NOMO-1 (cell line): Measurements from ENCODE around the gene ZNF691.
A peak's percentile ranks its signal among the peaks of the same experiment; 100 is the strongest.
"Not testable (repeated sequence)": the region's sequence is repeated elsewhere in the genome, so short reads cannot be mapped to it uniquely, and the experiment has no call there.

ENCODE experiments used
- DNase-seq, 2 experiments: peaks; one replicate each; lab custom pipeline; 2025; ENCODE audit not compliant: unreplicated experiment in 2 of 2; lab: John Stamatoyannopoulos, UW

ZNF691 gene, protein sequence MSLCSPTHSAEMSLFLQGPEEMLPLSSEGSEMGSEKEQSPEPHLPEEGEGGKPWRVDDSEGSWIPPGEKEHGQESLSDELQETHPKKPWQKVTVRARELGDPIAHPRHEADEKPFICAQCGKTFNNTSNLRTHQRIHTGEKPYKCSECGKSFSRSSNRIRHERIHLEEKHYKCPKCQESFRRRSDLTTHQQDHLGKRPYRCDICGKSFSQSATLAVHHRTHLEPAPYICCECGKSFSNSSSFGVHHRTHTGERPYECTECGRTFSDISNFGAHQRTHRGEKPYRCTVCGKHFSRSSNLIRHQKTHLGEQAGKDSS

DNA sequence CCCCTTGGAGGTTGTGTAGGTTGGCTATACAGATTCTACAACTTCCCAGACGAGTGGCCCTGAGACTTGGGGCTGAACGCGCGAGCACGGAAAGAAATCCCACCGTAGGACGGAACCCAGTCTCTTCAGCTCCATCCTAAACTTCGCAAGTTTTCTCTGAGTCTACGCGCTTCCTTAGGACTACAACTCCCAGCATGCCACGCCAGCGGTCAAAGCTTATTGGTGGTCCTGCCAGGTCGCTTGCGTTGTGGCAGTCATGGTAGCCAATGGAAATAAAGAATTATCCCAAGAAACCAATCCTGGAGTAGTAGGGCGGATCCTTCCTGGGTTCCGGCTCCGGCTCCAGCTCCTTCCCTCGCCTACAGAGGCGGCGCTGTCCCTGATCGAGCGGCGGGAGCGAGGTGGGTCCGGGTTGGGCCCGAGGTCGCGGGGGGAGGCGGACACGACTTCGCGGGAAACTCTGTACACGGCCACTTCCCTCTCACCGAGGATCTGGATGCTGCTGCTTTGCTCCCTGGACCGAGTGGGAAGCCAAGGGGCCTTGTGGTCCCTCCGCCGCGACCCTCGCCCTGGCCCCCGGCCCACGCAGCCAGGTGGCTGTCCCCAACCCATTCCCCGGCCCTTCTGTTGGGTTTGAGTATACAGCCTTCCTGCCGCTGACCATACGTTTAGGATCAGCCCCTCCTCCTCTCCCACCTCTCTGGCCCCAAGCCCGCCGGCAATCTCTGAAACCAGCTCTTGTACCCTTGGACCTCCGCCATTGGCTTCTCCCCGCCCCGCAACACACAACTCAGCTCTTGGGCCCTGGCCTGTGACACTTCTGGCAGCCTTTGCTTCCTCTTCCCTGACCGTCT is at the start of gene ZNF691:
Gene ZNF691, plus strand, starts transcription at position 357 of the 854 bp plus-strand sequence. CDS start 3,046 bp downstream, outside the sequence.
- DNase-seq = peak; percentile 96 to 97

DNA sequence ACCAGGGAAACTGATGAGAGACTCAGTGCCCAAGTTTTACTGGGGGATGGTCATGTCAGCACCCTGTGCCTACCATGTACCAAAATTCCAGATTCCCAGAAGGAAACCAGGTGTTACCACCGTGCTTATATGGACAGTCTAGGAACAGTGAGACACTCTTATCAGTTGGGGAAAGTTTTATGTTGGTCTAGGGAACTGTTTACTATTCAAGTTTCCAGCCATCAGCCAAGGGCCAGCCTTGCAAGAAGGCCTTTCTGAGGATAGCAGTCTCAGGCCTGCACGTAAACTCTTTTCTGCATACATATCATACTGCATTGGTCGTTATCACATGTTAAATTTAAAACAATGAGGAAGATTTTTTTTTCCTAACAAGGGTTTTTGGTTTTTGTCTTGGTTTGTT is 49.0 kb upstream of the ZNF691 start:
- no peak for DNase-seq

DNA sequence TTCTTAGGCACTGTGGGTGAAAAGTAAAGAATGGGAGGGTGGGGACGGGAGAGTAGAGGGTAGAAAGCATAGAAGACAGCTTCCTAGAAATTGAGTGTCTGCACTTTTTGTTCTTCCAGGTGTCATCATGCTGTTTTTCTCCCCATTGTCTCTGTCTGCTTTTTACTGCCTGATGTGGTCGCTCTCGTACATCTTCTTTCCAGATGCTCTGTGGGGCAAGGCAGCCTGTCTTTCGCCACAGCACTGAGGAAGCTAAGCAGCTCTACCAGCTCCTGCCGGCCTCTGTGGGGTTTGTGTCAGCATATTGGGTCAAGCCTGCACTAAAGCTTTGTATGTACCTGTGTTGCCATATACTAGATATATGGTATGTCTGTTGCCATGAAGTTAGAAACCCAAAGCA is 48.4 kb upstream of the ZNF691 start:
- DNase-seq = no peak

DNA sequence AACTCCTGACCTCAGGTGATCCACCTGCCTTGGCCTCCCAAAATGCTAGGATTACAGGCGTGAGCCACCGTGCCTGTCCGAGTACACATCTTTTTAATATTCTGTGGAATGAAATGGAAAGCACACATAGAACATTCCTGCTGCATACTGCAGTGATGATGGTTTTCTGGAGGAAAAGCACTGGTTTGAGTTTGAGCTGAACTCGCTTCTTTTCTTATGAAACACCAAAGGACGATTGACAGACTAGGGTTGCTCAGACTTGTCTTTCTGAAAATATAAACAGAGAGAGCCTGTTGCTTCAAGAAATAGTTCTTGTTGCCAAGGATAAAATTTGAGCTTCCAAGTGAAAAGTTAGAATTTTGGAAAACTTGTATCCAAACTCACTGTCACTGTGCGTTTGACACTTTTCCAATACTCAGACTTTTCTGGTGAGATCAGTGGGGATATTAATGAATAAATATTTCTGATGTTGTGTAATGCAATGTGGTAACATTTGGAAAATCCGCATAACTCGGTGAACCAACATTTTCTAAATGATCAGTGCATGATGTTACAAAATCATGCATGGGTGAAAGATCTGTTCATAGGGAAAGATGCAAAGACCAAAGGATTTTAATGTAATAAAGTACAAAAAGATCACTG is 44.5 kb upstream of the ZNF691 start:
- no peak for DNase-seq

DNA sequence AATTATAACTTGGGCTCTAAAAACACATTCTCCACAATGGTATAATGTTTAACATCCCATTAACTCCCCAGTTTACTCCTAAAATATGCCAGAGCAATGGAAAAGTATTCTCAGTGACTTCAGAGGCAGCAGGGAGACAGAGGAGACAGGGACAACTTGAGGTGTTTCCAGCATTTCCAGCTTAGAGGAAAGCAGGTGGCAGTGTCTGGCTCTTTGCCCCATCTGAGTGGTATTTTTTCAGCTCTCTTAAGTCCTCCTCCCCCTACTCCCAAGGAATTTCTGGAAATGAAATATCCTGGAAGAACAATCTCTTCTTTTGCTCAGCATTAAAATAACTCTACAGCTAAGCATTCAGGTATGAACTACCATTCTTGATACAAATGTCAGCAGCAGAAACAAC is 40.2 kb upstream of the ZNF691 start:
- DNase-seq = no peak

DNA sequence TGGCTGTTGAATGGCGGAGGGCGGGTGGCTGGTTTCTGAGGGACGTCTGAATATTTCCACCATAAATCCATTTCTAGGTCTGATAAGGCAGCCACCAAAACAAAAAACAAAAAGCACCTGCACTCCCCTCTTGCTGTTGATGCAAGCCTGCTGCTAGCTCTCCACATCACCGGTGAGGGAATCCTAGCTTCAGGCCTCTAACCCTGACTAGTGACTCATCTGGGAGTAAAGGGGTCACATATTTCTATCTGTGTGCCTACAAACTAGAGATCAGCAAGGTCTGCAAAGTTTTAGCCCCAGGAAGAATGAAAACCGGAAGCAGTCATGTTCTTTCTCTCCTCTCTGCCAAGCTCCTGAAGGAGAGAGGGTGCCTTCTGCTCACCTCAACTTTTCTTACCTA is 39.8 kb upstream of the ZNF691 start:
- DNase-seq = no peak

DNA sequence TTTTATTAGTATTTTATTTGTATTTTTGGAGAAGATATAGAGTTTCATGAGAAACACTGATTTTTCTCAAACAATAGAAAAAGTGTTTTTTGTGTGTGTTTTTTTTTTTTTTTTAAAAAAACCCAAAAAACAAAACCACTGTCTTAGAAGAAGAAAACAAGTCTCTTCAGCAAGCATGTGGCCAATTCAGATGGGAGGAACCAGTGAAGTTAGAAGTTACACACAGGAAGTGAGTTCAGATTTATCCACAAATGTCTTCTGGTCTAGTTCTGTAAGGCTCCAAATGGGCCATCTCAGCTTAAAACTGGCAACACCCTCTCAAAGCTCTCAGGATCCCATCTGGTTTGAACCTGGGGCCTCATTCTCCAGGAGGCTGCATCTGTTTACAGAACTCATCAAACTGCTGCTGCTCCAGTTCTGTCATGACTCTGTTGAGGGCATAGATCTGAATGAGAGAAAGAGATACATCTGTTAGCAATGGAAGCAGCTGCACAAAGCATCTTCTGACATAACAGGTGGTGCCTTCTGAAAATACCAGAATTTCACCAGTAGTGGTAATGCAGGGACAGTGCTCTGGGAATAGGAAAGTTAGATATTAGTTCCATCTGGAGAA is 39.3 kb upstream of the ZNF691 start:
- DNase-seq = no peak

DNA sequence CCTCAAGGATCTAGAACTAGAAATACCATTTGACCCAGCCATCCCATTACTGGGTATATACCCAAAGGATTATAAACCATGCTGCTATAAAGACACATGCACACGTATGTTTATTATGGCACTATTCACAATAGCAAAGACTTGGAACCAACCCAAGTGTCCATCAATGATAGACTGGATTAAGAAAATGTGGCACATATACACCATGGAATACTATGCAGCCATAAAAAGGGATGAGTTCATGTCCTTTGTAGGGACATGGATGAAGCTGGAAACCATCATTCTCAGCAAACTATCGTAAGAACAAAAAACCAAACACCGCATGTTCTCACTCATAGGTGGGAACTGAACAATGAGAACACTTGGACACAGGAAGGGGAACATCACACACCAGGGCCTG is 31.6 kb upstream of the ZNF691 start:
- DNase-seq = not testable (repeated sequence)

DNA sequence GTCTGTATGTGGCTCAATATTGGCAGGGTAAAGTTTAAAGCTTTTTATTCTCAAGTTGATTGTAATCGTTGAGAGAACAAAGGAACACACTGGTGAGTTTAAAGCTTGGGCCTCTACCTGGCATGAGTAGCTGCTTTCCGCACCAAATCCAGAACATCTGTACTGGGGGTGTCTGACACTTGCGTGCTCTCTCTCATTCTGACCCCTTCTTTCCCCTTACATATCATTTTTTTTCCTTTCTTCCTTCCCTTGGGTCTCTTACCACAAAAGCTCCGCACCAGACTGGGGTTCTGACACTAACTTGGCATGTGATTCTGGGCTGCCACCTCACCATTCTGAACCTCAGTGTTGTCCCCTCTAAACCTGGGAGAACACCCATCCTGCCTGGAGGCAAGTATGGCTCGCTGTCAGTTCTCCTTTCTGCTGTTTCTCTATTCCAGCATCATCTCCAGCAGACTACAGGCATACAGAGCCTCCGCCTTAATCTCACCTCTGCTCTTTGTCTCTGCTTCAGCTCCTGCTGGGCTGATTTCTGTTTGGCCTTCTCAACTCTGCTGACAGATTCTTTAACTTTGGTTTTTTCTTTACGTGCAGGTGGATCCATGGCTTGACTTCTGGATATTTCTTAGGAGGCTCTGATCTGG is 30.4 kb upstream of the ZNF691 start:
- DNase-seq = peak in 1 of 2 experiments; percentile 19

DNA sequence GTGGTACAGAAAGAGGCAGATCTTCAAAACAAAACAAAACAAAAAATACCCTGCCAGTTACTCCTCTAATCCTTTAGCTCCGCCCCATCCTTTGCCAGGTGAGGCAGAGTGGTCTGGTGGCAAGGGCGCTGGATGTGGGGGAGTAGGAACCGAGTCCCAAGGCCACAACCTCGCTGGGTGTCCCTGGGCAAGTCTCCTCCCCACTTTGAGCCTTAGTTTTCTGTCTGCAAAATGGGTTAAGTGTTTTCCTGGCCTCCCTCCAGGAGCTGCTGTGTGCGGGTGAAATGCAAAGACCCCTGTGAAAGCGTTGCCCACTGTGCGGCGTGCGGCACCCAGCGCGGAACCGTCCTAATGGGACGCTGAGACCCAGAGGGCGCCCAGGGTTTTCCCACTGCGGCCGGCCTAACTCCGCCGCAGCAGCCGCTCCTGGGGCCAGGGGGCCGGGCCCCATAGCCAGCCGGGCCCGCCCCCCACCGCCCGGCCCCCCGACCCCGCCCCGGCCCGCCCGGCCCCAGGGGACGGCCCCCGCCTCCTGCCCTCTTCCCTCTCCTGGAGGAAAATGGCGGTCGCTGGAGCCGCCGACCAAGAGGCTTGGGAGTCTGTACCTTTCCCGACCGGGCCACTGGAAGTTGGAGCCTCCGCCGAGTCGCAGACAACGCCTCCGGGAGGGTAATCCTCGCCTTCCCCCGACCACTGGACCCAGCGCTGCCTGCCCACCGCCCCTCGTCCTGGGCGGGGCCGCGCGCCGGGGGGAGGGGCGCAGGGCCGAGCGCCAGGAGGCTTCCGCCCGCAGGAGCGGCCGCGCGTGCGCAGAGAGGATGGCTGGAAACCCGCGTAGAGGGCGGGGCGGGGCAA is 29.6 kb upstream of the ZNF691 start, which contains the start of the genes ERMAP and SVBP:
Gene ERMAP, plus strand, starts transcription at position 538 of the 855 bp plus-strand sequence. CDS start 13,327 bp downstream, outside the sequence.
Gene SVBP, minus strand, starts transcription at position 813 of the 855 bp plus-strand sequence. CDS start 853 bp downstream, outside the sequence.
- DNase-seq = peak; percentile 82 to 90

DNA sequence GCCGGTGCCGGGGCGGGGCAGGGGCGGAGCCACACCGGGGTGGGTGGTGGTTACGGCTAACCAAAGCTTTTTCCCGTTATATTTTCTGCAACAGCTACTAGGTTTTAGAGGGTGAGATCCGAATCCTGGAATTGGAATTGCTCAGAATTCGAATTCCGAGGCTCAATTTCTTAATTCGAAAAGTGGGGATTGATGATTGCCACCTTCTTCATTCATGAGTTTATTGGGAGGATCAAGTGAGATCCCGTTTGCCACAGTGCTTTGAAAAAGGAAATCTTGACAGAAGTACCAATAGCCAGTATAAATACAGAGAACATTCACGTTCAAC is 29.0 kb upstream of the ZNF691 start:
- no peak for DNase-seq

DNA sequence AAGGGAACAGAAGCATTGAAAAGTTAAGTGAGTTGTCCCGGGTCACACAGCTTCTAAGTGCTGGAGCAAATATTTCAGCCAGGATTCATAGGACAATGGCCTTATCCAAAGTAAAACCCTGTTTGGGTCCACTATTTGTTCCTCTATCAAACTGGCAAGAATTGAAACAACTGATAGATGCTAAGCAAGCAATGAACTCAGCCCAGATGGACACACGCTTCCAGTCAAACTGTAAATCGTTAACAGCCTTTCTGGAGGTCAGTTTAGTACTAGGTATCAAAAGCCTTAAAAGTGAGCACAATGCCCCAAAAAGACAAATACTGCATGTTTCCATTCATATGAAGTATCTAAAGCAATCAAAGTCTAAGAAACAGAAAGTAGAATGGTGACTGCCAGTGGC is 28.4 kb upstream of the ZNF691 start:
- no peak for DNase-seq

DNA sequence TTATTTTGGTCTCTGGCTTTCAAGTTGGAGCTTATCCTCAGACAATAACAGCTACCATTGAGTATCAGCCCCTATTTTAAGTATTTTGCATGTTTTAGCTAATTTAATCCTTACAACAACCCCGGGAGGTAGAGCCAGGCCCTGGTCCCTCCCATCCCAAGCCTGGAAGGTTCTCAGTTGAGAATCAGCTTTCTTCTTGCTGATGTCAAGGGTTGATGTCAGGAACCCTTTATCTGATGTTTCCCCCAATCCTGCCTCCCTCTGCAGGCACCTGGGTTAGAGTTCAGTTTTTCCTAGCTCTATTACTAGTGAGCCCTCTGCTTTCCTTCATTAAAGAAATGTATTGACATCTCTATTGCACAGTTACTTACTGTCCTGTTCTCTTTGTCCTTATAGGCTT is 25.6 kb upstream of the ZNF691 start:
- no peak for DNase-seq

DNA sequence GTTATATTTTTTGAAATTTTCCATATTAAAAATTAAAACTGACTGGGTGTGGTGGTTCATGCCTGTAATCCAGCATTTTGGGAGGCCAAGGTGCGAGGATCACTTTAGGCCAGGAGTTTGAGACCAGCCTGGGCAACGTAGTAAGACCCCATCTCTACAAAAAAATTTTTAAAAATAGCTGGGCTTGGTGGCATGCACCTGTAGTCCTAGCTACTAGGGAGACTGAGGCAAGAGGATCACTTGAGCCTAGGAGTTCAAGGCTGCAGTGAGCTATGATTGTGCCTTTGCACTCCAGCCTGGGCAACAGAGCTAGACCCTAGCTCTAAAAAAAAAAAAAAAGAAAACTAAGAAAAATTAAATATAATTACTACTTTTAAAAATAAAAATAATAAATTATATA is 24.7 kb upstream of the ZNF691 start:
- DNase-seq = no peak

DNA sequence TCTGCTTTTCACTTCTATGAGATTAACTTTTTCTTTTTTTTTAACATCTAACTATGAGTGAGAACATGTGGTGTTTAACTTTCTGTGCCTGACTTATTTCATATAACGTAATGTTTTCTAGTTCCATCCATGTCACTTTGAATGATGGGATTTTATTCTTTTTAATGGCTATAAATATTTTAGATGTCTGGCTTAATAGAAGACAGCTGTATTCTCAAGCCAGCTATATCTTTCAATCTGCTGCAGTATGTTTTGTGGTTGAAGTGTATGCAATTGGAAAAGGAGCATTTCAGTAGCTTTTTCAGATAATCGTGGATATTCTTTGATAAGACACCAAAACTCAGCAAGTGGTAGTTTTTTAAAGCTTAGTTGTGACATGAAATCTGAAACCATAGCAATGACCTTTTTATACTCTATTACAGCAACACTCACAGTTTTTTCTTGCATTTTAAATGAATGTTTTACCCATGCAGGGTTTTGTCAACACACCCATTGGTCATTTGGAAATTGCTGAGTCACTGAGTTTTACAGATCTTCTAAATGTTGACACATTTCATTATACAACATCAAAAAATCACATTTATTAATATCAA is 23.5 kb upstream of the ZNF691 start:
- DNase-seq = no peak

DNA sequence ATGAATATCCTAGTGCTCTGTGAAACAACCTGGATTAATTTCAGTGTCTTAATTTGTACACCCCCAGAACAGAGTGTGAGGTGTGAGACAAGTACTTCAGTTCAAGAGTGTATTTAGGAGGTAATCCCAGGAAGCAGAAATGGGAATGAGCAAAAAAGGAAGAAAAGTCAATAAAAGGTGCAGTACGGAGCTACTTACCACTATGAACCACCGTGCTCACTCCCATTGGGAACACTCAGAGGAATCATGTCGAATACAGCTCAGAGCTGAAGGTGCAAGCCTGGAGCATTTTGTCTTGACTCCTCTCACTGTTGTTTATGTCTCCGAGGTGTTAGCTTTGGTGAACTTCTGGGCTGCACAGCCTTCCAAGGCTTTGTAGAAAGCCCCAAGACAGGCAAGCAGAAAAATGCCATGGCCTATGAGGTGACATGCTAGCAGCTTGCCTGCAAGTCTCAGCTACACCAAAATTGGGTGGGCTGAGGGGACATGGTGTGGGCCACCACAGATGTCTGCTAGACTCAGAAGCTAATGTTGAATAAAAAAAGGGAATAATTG is 21.9 kb upstream of the ZNF691 start:
- no peak for DNase-seq

DNA sequence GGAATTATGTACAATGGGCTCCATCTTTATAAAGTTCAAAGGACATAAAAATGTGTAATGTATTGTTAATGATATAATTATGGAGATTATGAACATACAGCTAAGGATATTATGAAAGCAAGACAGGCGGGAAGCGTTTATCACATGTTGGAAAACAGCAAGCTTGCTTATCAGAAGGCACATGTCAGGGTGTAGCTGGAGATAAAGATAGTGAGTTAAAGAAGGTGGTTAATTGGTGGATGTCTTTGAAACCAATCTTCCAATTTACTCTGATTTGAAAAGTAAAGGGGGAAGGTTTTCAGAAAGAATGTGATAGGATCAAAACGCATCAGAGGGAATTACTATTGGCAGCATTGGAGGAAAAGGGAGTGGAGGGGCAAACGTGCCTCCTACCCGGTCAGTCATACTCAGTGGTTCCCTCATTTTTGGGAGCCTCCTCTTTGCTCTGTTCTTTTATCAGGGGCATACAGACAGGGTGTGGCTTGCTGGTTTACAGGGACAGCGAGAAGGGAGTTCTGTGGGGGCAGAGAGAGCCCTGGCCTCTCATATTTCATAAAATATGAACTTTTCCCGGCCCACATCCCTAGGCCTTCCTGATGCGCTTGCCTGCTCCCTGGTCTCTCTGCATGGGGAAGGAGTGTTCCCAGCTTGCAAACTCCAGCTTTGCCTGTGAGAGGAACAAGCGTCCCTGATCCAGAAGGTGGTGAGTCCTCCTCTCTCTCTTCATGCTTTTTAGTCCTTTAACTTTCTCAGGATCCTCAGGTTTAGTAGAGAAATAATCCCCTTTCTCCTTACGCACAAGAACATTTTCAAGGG is 21.2 kb upstream of the ZNF691 start:
- DNase-seq = no peak

DNA sequence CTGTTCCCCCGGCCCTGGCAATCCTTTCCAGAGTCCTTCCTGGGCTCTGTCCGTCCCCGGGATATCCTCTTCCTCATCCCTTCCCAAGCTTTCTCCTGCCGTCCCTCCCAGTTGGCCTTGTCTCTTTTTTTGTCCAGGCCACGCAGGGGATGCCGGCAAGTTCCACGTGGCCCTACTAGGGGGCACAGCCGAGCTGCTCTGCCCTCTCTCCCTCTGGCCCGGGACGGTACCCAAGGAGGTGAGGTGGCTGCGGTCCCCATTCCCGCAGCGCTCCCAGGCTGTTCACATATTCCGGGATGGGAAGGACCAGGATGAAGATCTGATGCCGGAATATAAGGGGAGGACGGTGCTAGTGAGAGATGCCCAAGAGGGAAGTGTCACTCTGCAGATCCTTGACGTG is 15.8 kb upstream of the ZNF691 start:
- no peak for DNase-seq
